ENCODE data around the gene SPIRE1. TPM values are rescaled to one million over a fixed set of nuclear protein-coding genes. Genes with fewer than 3 reads are reported as not detected.

Gene SPIRE1
- polyA plus RNA-seq, 1 donor from 2014 or later: 22.2 TPM

DNA sequence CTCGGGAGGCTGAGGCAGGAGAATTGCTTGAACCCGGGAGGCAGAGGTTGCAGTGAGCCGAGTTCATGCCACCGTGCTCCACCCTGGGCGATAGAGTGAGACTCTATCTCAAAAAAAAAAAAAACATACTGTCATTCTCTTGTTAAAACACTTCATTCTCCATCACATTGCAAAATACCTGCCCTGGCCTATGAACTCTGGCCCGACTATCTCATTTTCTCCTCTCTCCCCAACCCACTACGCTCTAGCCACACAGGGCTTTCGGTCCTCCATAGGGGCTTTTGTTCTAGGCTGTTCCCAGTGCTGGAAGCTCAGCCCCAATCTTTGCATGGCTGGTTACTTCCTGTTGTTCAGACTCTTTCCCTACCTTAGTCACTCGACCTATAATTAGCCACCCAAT, 34.3 kb upstream of the SPIRE1 start:
- H3K27ac ChIP-seq (ENCODE audit: low read length): no peak overlapping the region
- no peaks in the 10 kb centered on the region for H3K36me3 ChIP-seq (ENCODE audit: insufficient read depth, low read length)
- H3K4me2 ChIP-seq (ENCODE audit: low read length): no peak overlapping the region
- H4K20me1 ChIP-seq (ENCODE audit: insufficient read depth): no peaks in the 10 kb centered on the region
- no peak overlapping the region for H3K9ac ChIP-seq (ENCODE audit: low read length)
- H3F3A ChIP-seq (ENCODE audit: insufficient read depth, low read length, poor library complexity, severe bottlenecking): no peaks in the 10 kb centered on the region
- H2AFZ ChIP-seq (ENCODE audit: low read depth, low read length): no peak overlapping the region
- H3K79me2 ChIP-seq (replicated peaks; ENCODE audit: insufficient read depth, low read length): no peaks in the 10 kb centered on the region
- no peaks in the 10 kb centered on the region for H3K9me2 ChIP-seq (ENCODE audit: insufficient read depth, low read length)
- H3K9me3 ChIP-seq (ENCODE audit: low read length): no peaks in the 10 kb centered on the region
- no peaks in the 10 kb centered on the region for H3K27me3 ChIP-seq (ENCODE audit: insufficient read depth, low read depth, low read length)
- TF ChIP-seq REST (IDR thresholded peaks at IDR 0.05; ENCODE audit: borderline replicate concordance) (no peak), SMC3 (conservative IDR thresholded peaks at IDR 0.05; ENCODE audit: poor library complexity) (no peak)
- H3K4me3 ChIP-seq (ENCODE audit: low read length): no peak overlapping the region

- Histone ChIP-seq H3K9ac (ENCODE audit: low read length) (no peak overlapping the region), H3K36me3 (ENCODE audit: insufficient read depth, low read length) (no peaks in the 10 kb centered on the region), H3K27ac (ENCODE audit: low read length) (no peak overlapping the region), H3K79me2 (replicated peaks; ENCODE audit: insufficient read depth, low read length) (no peaks in the 10 kb centered on the region), H4K20me1 (ENCODE audit: insufficient read depth) (no peaks in the 10 kb centered on the region), H3K9me2 (ENCODE audit: insufficient read depth, low read length) (no peaks in the 10 kb centered on the region), H3K4me3 (ENCODE audit: low read length) (no peak overlapping the region), H3K9me3 (ENCODE audit: low read length) (no peaks in the 10 kb centered on the region), H3K4me2 (ENCODE audit: low read length) (no peak overlapping the region), H3F3A (ENCODE audit: insufficient read depth, low read length, poor library complexity, severe bottlenecking) (no peaks in the 10 kb centered on the region), H3K27me3 (ENCODE audit: insufficient read depth, low read depth, low read length) (no peaks in the 10 kb centered on the region), H2AFZ (ENCODE audit: low read depth, low read length) (no peak overlapping the region)
- TF ChIP-seq EZH2 (IDR thresholded peaks at IDR 0.05; ENCODE audit: borderline replicate concordance, insufficient read depth, low read length, poor library complexity, severe bottlenecking) (no peak), RAD21 (conservative IDR thresholded peaks at IDR 0.05) (no peak)
Measured at GRCh38 chr18:12689256-12689850, 31.4 kb upstream of the SPIRE1 start.

DNA sequence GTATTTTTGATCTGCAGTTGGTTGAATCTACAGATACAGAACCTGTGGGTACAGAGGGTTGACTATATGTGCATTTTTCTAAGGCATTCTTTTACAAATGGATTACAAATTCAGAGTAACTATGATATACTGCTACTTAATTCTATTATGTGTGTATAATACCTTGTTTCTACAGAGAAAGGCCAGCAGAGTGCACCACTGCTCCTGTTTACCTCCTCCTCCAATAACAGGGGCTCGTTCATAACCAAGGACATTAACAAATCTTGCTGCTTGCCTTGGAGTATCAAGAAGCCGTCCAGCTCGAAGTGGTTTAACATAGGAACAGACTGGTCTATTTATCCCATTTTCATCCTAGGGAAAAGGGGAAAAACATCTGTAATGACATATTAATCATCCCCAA, 28.2 kb upstream of the SPIRE1 start:
- no peaks in the 10 kb centered on the region for H3K36me3 ChIP-seq (ENCODE audit: insufficient read depth, low read length)
- H3K27ac ChIP-seq (ENCODE audit: low read length): no peak overlapping the region
- H3K9me2 ChIP-seq (ENCODE audit: insufficient read depth, low read length): no peaks in the 10 kb centered on the region
- H3K9me3 ChIP-seq (ENCODE audit: low read length): no peaks in the 10 kb centered on the region
- H3K4me3 ChIP-seq (ENCODE audit: low read length): no peak overlapping the region
- H3K27me3 ChIP-seq (ENCODE audit: insufficient read depth, low read depth, low read length): no peaks in the 10 kb centered on the region
- H4K20me1 ChIP-seq (ENCODE audit: insufficient read depth): no peaks in the 10 kb centered on the region
- no peaks in the 10 kb centered on the region for H3K79me2 ChIP-seq (replicated peaks; ENCODE audit: insufficient read depth, low read length)
- H3K9ac ChIP-seq (ENCODE audit: low read length): no peak overlapping the region
- no peak overlapping the region for H3K4me2 ChIP-seq (ENCODE audit: low read length)
- H2AFZ ChIP-seq (ENCODE audit: low read depth, low read length): no peak overlapping the region
- H3F3A ChIP-seq (ENCODE audit: insufficient read depth, low read length, poor library complexity, severe bottlenecking): no peaks in the 10 kb centered on the region
- peak; percentile 20 for TF ChIP-seq SMC3 (conservative IDR thresholded peaks at IDR 0.05; ENCODE audit: poor library complexity)
- TF ChIP-seq EP300 (conservative IDR thresholded peaks at IDR 0.05; ENCODE audit: poor library complexity, severe bottlenecking): no peak
- no peak for TF ChIP-seq EZH2 (IDR thresholded peaks at IDR 0.05; ENCODE audit: borderline replicate concordance, insufficient read depth, low read length, poor library complexity, severe bottlenecking)
- peak; percentile 29 for TF ChIP-seq CTCF (IDR thresholded peaks at IDR 0.05; ENCODE audit: poor library complexity, severe bottlenecking)

Measured in neural cell (in vitro differentiated cells).